ENCODE measurements around the gene KCND1. TPM values are rescaled to one million over a fixed set of nuclear protein-coding genes. Genes with fewer than 3 reads are reported as not detected.
"Not testable (repeated sequence)": the region's sequence is repeated elsewhere in the genome, so short reads cannot be mapped to it uniquely, and the experiment has no call there.

KCND1 gene
- total RNA-seq, 6 donors from 2014 or later = 0.61 to 3.1 (median 1.2) TPM

DNA sequence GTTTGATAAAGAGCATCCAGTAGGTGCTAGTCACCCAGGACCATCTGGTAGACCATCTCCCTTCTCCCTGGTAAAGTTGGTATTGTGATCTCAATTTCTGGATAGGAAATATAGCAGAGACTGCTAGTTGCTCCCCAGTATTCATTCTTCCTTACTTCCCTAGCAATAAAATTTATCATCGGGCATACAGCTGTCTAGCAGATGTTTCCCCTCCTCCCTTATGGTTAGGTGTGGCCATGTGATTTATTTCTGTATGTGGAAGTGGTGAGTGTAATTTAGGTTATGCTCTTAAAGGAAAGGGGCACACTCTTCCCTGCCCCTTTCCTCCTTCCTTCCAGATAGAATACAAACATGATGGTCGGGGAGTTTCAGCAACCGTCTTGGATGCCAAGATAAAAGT lies 12.3 kb upstream of the KCND1 start:
- Histone ChIP-seq H3K36me3 (peaks cover 0 to 59% (median 34%) of the 10 kb centered on the region in 4 donors), H3K4me3 (no peak overlapping the region), H3K4me1 (no peaks in the 10 kb centered on the region), H3K27ac (no peak overlapping the region), H3K27me3 (no peaks in the 10 kb centered on the region), H3K9me3 (no peaks in the 10 kb centered on the region)
- TF ChIP-seq, protein P1, sequence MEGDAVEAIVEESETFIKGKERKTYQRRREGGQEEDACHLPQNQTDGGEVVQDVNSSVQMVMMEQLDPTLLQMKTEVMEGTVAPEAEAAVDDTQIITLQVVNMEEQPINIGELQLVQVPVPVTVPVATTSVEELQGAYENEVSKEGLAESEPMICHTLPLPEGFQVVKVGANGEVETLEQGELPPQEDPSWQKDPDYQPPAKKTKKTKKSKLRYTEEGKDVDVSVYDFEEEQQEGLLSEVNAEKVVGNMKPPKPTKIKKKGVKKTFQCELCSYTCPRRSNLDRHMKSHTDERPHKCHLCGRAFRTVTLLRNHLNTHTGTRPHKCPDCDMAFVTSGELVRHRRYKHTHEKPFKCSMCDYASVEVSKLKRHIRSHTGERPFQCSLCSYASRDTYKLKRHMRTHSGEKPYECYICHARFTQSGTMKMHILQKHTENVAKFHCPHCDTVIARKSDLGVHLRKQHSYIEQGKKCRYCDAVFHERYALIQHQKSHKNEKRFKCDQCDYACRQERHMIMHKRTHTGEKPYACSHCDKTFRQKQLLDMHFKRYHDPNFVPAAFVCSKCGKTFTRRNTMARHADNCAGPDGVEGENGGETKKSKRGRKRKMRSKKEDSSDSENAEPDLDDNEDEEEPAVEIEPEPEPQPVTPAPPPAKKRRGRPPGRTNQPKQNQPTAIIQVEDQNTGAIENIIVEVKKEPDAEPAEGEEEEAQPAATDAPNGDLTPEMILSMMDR (IDR thresholded peaks at IDR 0.05) = no peak
- TF ChIP-seq POLR2A (IDR thresholded peaks at IDR 0.05) (no peak), EP300 (IDR thresholded peaks at IDR 0.05) (no peak)
- 81 to 84% methylated on average over 3 of the region's 3 CpGs for WGBS, 2 donors
- DNase-seq (no peak), ATAC-seq (ENCODE audit: low FRiP score in 2 of 2) (no peak)

DNA sequence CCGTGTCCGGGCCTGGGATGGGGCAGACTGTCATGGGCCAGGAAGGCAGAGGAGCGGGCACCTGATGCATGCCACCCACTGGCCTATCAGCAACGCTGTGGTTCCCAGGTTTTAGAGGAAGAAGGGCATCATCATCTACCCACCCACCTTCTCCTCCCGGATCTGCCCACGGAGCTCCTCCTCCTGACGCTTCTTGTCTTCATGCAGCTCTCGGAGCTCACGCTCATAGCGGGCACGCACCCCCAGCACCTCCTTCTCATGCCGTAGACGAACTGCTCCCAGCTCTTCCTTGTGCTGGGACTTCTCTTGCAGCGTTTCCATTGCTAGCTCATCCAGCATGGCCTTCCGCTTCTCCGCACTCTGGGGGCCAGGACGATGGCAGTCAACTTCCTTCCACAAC lies 11.4 kb upstream of the KCND1 start:
- no peak overlapping the region for H3K27ac ChIP-seq
- TF ChIP-seq EP300 (IDR thresholded peaks at IDR 0.05) (no peak), POLR2A (IDR thresholded peaks at IDR 0.05) (no peak)
- no peaks in the 10 kb centered on the region for H3K4me1 ChIP-seq
- no peak overlapping the region for H3K4me3 ChIP-seq
- H3K27me3 ChIP-seq = no peaks in the 10 kb centered on the region
- no peak for DNase-seq
- WGBS, 2 donors = 92 to 94% methylated on average over 13 to 17 of the region's 17 CpGs
- no peak for ATAC-seq (ENCODE audit: low FRiP score in 2 of 2)
- H3K36me3 ChIP-seq = peaks cover 0 to 61% (median 34%) of the 10 kb centered on the region in 4 donors
- no peaks in the 10 kb centered on the region for H3K9me3 ChIP-seq

DNA sequence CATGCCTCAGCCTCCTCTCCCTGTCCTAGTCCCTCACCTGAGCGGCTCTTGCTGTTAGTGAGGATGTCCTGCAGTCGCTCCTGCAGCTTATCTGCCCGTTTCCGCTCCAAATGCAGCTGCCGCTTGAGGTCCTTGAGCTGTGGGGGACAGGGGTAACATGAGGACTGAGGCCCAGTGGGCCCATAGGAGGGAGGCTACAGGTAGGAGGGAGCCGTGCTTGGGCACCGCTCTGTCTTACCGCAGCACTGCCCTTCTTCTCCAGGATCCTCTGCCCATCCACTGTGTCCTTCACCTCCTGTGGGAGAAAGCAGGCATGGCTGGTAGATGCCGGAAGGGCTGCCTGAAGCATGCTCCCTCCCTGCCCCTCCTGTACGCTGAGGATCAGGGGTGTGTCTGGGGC lies 9.5 kb upstream of the KCND1 start:
- peaks cover 0 to 77% (median 36%) of the 10 kb centered on the region in 4 donors for H3K36me3 ChIP-seq
- TF ChIP-seq POLR2AphosphoS5 (IDR thresholded peaks at IDR 0.05) (no peak), POLR2A (IDR thresholded peaks at IDR 0.05) (no peak), EP300 (IDR thresholded peaks at IDR 0.05) (no peak)
- TF ChIP-seq, protein P1 (IDR thresholded peaks at IDR 0.05) = no peak
- ATAC-seq (ENCODE audit: low FRiP score in 2 of 2) = peak in 1 of 2 donors; percentile 64

DNA sequence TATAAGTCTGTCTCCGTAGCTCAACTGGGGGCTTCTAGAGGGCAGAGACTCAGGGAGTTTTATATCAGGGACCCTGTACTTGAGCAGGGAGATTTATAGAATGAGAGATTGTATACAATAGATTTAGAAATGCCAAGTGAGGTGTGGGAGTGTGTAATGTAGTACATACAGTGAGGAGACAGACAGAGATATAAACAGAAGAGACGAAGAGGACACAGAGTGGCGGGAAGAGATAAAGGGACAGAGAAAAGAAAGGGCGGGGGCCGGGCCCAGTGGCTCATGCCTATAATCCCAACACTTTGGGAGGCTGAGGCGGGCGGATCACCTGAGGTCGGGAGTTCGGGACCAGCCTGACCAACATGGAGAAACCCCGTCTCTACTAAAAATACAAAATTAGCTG lies 8.7 kb upstream of the KCND1 start:
- not testable (repeated sequence) for H3K4me1 ChIP-seq; ATAC-seq (ENCODE audit: low FRiP score in 2 of 2); H3K27ac ChIP-seq; DNase-seq; H3K4me3 ChIP-seq; H3K27me3 ChIP-seq; H3K9me3 ChIP-seq
- peaks cover 0 to 79% (median 39%) of the 10 kb centered on the region in 4 donors for H3K36me3 ChIP-seq
- 80 to 93% methylated on average over 10 of the region's 10 CpGs for WGBS, 2 donors

More for the DNA sequence above, 9.5 kb upstream of the KCND1 start:
- no peak overlapping the region for H3K4me3 ChIP-seq
- H3K27me3 ChIP-seq = no peaks in the 10 kb centered on the region
- H3K9me3 ChIP-seq = no peaks in the 10 kb centered on the region
- H3K4me1 ChIP-seq = no peaks in the 10 kb centered on the region
- DNase-seq = no peak
- WGBS, 2 donors = 93 to 100% methylated on average over 2 to 10 of the region's 10 CpGs
- H3K27ac ChIP-seq = no peak overlapping the region

DNA sequence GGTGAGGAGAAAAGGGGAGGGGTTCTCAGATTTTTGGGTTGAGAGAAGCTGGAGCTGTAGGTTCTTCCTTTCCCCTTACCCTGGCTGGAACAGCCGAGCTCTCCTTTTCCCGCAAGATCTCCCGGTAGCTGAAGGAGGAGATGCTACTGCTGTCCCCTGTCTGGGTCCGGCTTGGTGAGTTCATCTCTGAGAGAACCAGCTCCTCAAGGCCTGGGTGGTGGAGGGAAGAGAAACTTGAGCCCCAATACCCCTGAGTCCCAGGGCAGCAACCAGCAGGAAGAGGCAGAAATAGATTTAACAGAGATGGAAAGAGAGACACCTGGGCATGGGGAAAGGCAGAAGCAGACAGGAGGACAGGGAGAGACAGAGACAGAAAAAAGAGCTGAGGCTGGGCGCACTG lies 6.6 kb upstream of the KCND1 start:
- 97 to 98% methylated on average over 4 to 5 of the region's 5 CpGs for WGBS, 2 donors
- DNase-seq (no peak), ATAC-seq (ENCODE audit: low FRiP score in 2 of 2) (no peak)
- Histone ChIP-seq H3K4me1 (no peaks in the 10 kb centered on the region), H3K9me3 (no peaks in the 10 kb centered on the region), H3K36me3 (peaks cover 0 to 77% (median 36%) of the 10 kb centered on the region in 4 donors), H3K4me3 (no peak overlapping the region), H3K27ac (no peak overlapping the region), H3K27me3 (no peaks in the 10 kb centered on the region)
- TF ChIP-seq POLR2A (IDR thresholded peaks at IDR 0.05) (no peak), EP300 (IDR thresholded peaks at IDR 0.05) (no peak), POLR2AphosphoS5 (IDR thresholded peaks at IDR 0.05) (no peak)
- TF ChIP-seq, protein P1 (IDR thresholded peaks at IDR 0.05) = no peak

DNA sequence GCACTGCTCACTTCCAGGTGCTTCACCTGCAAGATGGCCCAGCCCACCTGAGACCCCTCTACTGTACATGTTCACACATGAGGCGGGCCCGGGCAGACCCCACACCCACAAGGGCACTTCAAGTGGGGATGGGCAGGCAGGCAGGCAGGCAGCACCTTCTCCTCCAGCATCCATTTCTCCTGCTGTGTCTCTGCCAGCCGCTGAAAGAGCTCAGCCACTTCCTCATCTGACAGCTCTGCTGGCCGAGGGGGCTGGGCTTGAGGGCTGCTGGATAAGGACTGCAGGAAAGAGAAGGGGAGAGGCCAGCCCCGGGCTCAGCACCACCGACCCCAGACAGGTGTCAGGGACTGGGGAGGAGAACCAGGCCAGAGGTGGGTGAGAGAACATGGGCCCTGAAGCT lies 4.4 kb upstream of the KCND1 start:
- Histone ChIP-seq H3K4me3 (no peak overlapping the region), H3K27ac (no peak overlapping the region), H3K9me3 (no peaks in the 10 kb centered on the region), H3K36me3 (peaks cover 0 to 55% (median 21%) of the 10 kb centered on the region in 4 donors), H3K27me3 (no peaks in the 10 kb centered on the region), H3K4me1 (peaks cover 0 to 12% (median 7%) of the 10 kb centered on the region in 4 donors)
- TF ChIP-seq, protein P1 (IDR thresholded peaks at IDR 0.05) = no peak
- TF ChIP-seq POLR2A (IDR thresholded peaks at IDR 0.05) (no peak), POLR2AphosphoS5 (IDR thresholded peaks at IDR 0.05) (no peak), EP300 (IDR thresholded peaks at IDR 0.05) (no peak)
- no peak for ATAC-seq (ENCODE audit: low FRiP score in 2 of 2)
- no peak for DNase-seq
- WGBS, 2 donors = 60 to 65% methylated on average over 3 to 6 of the region's 6 CpGs
